MM.1S (cell line): Measurements from ENCODE around the gene LIN28B.

Source experiments
- DNase-seq: peaks from one replicate; pipeline ENCODE4 v3.0.0-alpha.2; 2015
- H2AFZ ChIP-seq: fragments of 300-600 bp; sonication (generic); 2 replicates; pipeline ENCODE4 v1.6.0; 2016; ENCODE audit warnings: antibody characterized with exemption, low read length
- H3F3A ChIP-seq: fragments of 300-600 bp; sonication (generic); 2 replicates; pipeline ENCODE4 v1.6.1; 2016; ENCODE audit warnings: mild to moderate bottlenecking, antibody characterized with exemption, low read length, moderate library complexity, mixed read lengths; ENCODE audit not compliant: insufficient read depth
- H3K27ac ChIP-seq: fragments of 300-600 bp; sonication (generic); 2 replicates; pipeline ENCODE4 v1.5.1; 2016; ENCODE audit warnings: mild to moderate bottlenecking, low read length
- H3K27me3 ChIP-seq: fragments of 300-600 bp; sonication (generic); replicated peaks from 2 replicates; pipeline ENCODE4 v1.6.0; 2016; ENCODE audit warnings: low read length; ENCODE audit not compliant: insufficient read depth
- H3K36me3 ChIP-seq: fragments of 300-600 bp; sonication (generic); replicated peaks from 2 replicates; pipeline ENCODE4 v1.6.1; 2016; ENCODE audit warnings: mild to moderate bottlenecking, low read length, mixed read lengths; ENCODE audit not compliant: insufficient read depth
- H3K4me1 ChIP-seq: fragments of 300-600 bp; sonication (generic); 2 replicates; pipeline ENCODE4 v1.6.1; 2016; ENCODE audit warnings: low read length, mixed read lengths
- H3K4me2 ChIP-seq: fragments of 300-600 bp; sonication (generic); 2 replicates; pipeline ENCODE4 v1.6.0; 2016; ENCODE audit warnings: low read depth, low read length
- H3K4me3 ChIP-seq: fragments of 300-600 bp; sonication (generic); 2 replicates; pipeline ENCODE4 v1.5.1; 2016; ENCODE audit warnings: low read length, mixed read lengths
- H3K79me2 ChIP-seq: fragments of 300-600 bp; sonication (generic); 2 replicates; pipeline ENCODE4 v1.6.1; 2016; ENCODE audit warnings: mixed run types, low read length, mixed read lengths
- H3K9ac ChIP-seq: fragments of 300-600 bp; sonication (generic); 2 replicates; pipeline ENCODE4 v1.6.1; 2016; ENCODE audit warnings: low read length, mixed read lengths
- H3K9me2 ChIP-seq: fragments of 300-600 bp; sonication (generic); replicated peaks from 2 replicates; pipeline ENCODE4 v1.6.1; 2016; ENCODE audit warnings: mild to moderate bottlenecking, low read length, mixed read lengths; ENCODE audit not compliant: insufficient read depth
- H3K9me3 ChIP-seq: fragments of 300-600 bp; sonication (generic); replicated peaks from 2 replicates; pipeline ENCODE4 v1.6.1; 2016; ENCODE audit warnings: mild to moderate bottlenecking, low read length, mixed read lengths; ENCODE audit not compliant: insufficient read depth
- H4K20me1 ChIP-seq: fragments of 300-600 bp; sonication (generic); 2 replicates; pipeline ENCODE4 v1.6.1; 2016; ENCODE audit warnings: mild to moderate bottlenecking, low read length, moderate library complexity, mixed read lengths; ENCODE audit not compliant: insufficient read depth
- CTCF ChIP-seq: fragments of 300-600 bp; sonication (generic); IDR thresholded peaks from 2 replicates; pipeline ENCODE4 v1.5.1; 2016; ENCODE audit warnings: antibody characterized with exemption, low read length, mixed read lengths
- EZH2 ChIP-seq: fragments of 300-600 bp; sonication (generic); optimal IDR thresholded peaks from 2 replicates; pipeline ENCODE3; 2017; ENCODE audit warnings: low read depth, mild to moderate bottlenecking, antibody characterized with exemption, low read length, mixed read lengths
- EZH2phosphoT487 ChIP-seq: fragments of 300-600 bp; sonication (generic); IDR thresholded peaks from 2 replicates; pipeline ENCODE4 v1.6.1; 2018; ENCODE audit warnings: antibody characterized with exemption, low read length

LIN28B gene, protein sequence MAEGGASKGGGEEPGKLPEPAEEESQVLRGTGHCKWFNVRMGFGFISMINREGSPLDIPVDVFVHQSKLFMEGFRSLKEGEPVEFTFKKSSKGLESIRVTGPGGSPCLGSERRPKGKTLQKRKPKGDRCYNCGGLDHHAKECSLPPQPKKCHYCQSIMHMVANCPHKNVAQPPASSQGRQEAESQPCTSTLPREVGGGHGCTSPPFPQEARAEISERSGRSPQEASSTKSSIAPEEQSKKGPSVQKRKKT

GRCh38 chr6:104956731-104957294, at the start of gene LIN28B:
LIN28B (plus strand) TSS chr6:104957107; CDS start chr6:104957251, 144 bp downstream.
- Histone ChIP-seq H2AFZ (no peak within 1 kb of the TSS), H3K9me2 (no peaks in the 10 kb centered on the region), H3K9ac (no peak within 1 kb of the TSS), H3K27me3 (no peaks in the 10 kb centered on the region), H3K4me1 (no peaks in the 10 kb centered on the region), H3K27ac (no peak within 1 kb of the TSS), H3K9me3 (no peaks in the 10 kb centered on the region), H3K4me3 (no peak within 1 kb of the TSS), H3K36me3 (no peaks in the 10 kb centered on the region), H3K4me2 (no peak within 1 kb of the TSS), H3K79me2 (no peaks in the 10 kb centered on the region), H3F3A (no peaks in the 10 kb centered on the region), H4K20me1 (no peaks in the 10 kb centered on the region)
- no peak for TF ChIP-seq EZH2
- no peak for TF ChIP-seq CTCF
- TF ChIP-seq EZH2phosphoT487: no peak
- no peak for DNase-seq

DNA sequence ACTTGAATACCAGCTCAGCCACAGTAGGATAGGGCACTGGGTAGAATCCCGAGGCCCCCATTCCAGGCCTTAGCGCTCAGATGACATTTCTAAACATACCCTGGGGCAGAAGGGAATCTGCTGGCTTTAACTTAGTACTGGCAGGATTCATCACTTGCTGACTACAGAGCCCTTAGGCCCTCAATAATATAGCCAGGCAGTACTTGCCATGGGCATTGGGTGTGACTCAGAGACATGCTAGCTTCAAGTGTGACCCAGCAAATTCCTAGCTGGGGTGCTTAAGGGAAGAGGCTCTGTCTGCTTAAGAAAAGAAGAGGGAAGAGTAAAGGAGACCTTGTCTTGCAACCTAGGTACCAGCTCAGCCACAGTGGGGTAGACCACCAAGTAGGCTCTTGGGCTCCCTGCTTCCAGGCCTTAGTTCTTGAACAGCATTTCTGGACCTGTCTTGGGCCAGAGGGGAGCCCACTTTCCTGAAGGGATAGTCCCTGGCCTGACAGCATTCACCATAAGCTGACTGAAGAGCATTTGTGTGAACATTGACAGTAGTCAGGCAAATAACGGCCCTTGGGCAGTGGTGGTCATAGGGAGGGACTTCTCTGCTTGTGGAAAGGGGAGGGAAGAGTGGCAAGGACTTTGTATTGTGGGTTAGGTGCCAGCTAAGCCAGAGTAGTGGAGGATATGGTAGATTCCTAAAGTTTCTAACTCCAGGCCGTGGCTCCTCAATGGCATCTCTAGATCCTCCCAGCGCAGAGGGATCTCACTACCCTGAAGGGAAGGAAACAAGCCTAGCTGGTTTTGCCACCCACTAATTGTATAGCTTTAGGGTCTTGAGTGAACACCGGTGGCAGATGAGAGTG, 48.6 kb upstream of the LIN28B start:
- Histone ChIP-seq H4K20me1 (no peaks in the 10 kb centered on the region), H3K9me2 (no peaks in the 10 kb centered on the region), H3K27me3 (no peaks in the 10 kb centered on the region), H3K9ac (no peak overlapping the region), H3F3A (no peaks in the 10 kb centered on the region), H3K4me2 (no peak overlapping the region), H3K4me1 (no peaks in the 10 kb centered on the region), H3K4me3 (no peak overlapping the region), H2AFZ (no peak overlapping the region), H3K9me3 (no peaks in the 10 kb centered on the region), H3K36me3 (no peaks in the 10 kb centered on the region), H3K27ac (no peak overlapping the region), H3K79me2 (no peaks in the 10 kb centered on the region)
- no peak for TF ChIP-seq EZH2phosphoT487
- no peak for TF ChIP-seq EZH2
- no peak for TF ChIP-seq CTCF
- DNase-seq: no peak

GRCh38 chr6:104908888-104909525, 47.9 kb upstream of the LIN28B start:
- TF ChIP-seq EZH2phosphoT487: no peak
- no peak for TF ChIP-seq EZH2
- TF ChIP-seq CTCF: no peak
- no peaks in the 10 kb centered on the region for H3K27me3 ChIP-seq
- no peaks in the 10 kb centered on the region for H3K9me2 ChIP-seq
- no peak overlapping the region for H3K4me2 ChIP-seq
- H3K9ac ChIP-seq: no peak overlapping the region
- H3F3A ChIP-seq: no peaks in the 10 kb centered on the region
- H3K36me3 ChIP-seq: no peaks in the 10 kb centered on the region
- no peaks in the 10 kb centered on the region for H4K20me1 ChIP-seq
- no peak overlapping the region for H3K4me3 ChIP-seq
- H3K4me1 ChIP-seq: no peaks in the 10 kb centered on the region
- no peak overlapping the region for H2AFZ ChIP-seq
- no peak for DNase-seq
- no peak overlapping the region for H3K27ac ChIP-seq
- no peaks in the 10 kb centered on the region for H3K79me2 ChIP-seq
- H3K9me3 ChIP-seq: no peaks in the 10 kb centered on the region
